ENCODE results near the gene KAZN.

Gene KAZN

GRCh38 chr1:14661222-14661621 lies 62.7 kb downstream of the KAZN start:
- no peak for TF ChIP-seq TCF12 (IDR thresholded peaks at IDR 0.05; ENCODE audit: low read depth)
- TF ChIP-seq USF1 (IDR thresholded peaks at IDR 0.05), result no peak
- no peak for TF ChIP-seq EP300 (IDR thresholded peaks at IDR 0.05; ENCODE audit: borderline replicate concordance)
- TF ChIP-seq CREB1 (IDR thresholded peaks at IDR 0.05; ENCODE audit: low read depth), result no peak
- TF ChIP-seq MAX (IDR thresholded peaks at IDR 0.05), result no peak
- TF ChIP-seq NFIC (IDR thresholded peaks at IDR 0.05), result no peak
- no peak for TF ChIP-seq TAF1 (IDR thresholded peaks at IDR 0.05; ENCODE audit: low read depth)
- TF ChIP-seq RAD21 (IDR thresholded peaks at IDR 0.05; ENCODE audit: low read depth), result no peak
- TF ChIP-seq FOXM1 (IDR thresholded peaks at IDR 0.05; ENCODE audit: borderline replicate concordance, low read depth), result no peak
- no peak for TF ChIP-seq TEAD4 (IDR thresholded peaks at IDR 0.05)
- no peak for TF ChIP-seq EGR1 (IDR thresholded peaks at IDR 0.05)
- no peak for TF ChIP-seq REST (IDR thresholded peaks at IDR 0.05; ENCODE audit: low read depth)

GRCh38 chr1:14662116-14662515 lies 63.6 kb downstream of the KAZN start:
- TF ChIP-seq TAF1 (IDR thresholded peaks at IDR 0.05; ENCODE audit: low read depth), result no peak
- TF ChIP-seq FOXM1 (IDR thresholded peaks at IDR 0.05; ENCODE audit: borderline replicate concordance, low read depth), result no peak
- no peak for TF ChIP-seq EP300 (IDR thresholded peaks at IDR 0.05; ENCODE audit: borderline replicate concordance)
- TF ChIP-seq CREB1 (IDR thresholded peaks at IDR 0.05; ENCODE audit: low read depth), result no peak
- TF ChIP-seq MAX (IDR thresholded peaks at IDR 0.05), result no peak
- no peak for TF ChIP-seq REST (IDR thresholded peaks at IDR 0.05; ENCODE audit: low read depth)
- no peak for TF ChIP-seq EGR1 (IDR thresholded peaks at IDR 0.05)
- TF ChIP-seq ZBTB7A (IDR thresholded peaks at IDR 0.05; ENCODE audit: low read depth), result no peak
- no peak for TF ChIP-seq USF1 (IDR thresholded peaks at IDR 0.05)
- no peak for TF ChIP-seq YY1 (IDR thresholded peaks at IDR 0.05; ENCODE audit: low read depth)
- no peak for TF ChIP-seq TCF12 (IDR thresholded peaks at IDR 0.05; ENCODE audit: low read depth)
- TF ChIP-seq RAD21 (IDR thresholded peaks at IDR 0.05; ENCODE audit: low read depth), result no peak
- TF ChIP-seq NFIC (IDR thresholded peaks at IDR 0.05), result no peak
- no peak for TF ChIP-seq TEAD4 (IDR thresholded peaks at IDR 0.05)
- no peak for TF ChIP-seq CEBPB (IDR thresholded peaks at IDR 0.05)

- TF ChIP-seq EP300 (IDR thresholded peaks at IDR 0.05; ENCODE audit: borderline replicate concordance), result no peak
- TF ChIP-seq FOXM1 (IDR thresholded peaks at IDR 0.05; ENCODE audit: borderline replicate concordance, low read depth), result no peak
These were observed 65.3 kb downstream of the KAZN start for GRCh38 chr1:14663773-14664172.

GRCh38 chr1:14666373-14666772 lies 67.9 kb downstream of the KAZN start:
- TF ChIP-seq RAD21 (IDR thresholded peaks at IDR 0.05; ENCODE audit: low read depth), result no peak
- no peak for TF ChIP-seq FOXM1 (IDR thresholded peaks at IDR 0.05; ENCODE audit: borderline replicate concordance, low read depth)
- TF ChIP-seq CEBPB (IDR thresholded peaks at IDR 0.05), result no peak
- no peak for TF ChIP-seq TCF12 (IDR thresholded peaks at IDR 0.05; ENCODE audit: low read depth)
- TF ChIP-seq USF1 (IDR thresholded peaks at IDR 0.05), result no peak
- no peak for TF ChIP-seq EGR1 (IDR thresholded peaks at IDR 0.05)
- TF ChIP-seq REST (IDR thresholded peaks at IDR 0.05; ENCODE audit: low read depth), result no peak
- TF ChIP-seq NFIC (IDR thresholded peaks at IDR 0.05), result no peak
- TF ChIP-seq TEAD4 (IDR thresholded peaks at IDR 0.05), result no peak
- TF ChIP-seq YY1 (IDR thresholded peaks at IDR 0.05; ENCODE audit: low read depth), result no peak
- TF ChIP-seq EP300 (IDR thresholded peaks at IDR 0.05; ENCODE audit: borderline replicate concordance), result no peak
- no peak for TF ChIP-seq MAX (IDR thresholded peaks at IDR 0.05)
- no peak for TF ChIP-seq CREB1 (IDR thresholded peaks at IDR 0.05; ENCODE audit: low read depth)
- TF ChIP-seq ZBTB7A (IDR thresholded peaks at IDR 0.05; ENCODE audit: low read depth), result no peak
- no peak for TF ChIP-seq TAF1 (IDR thresholded peaks at IDR 0.05; ENCODE audit: low read depth)
